ENCODE results near the gene METTL23.

DNA sequence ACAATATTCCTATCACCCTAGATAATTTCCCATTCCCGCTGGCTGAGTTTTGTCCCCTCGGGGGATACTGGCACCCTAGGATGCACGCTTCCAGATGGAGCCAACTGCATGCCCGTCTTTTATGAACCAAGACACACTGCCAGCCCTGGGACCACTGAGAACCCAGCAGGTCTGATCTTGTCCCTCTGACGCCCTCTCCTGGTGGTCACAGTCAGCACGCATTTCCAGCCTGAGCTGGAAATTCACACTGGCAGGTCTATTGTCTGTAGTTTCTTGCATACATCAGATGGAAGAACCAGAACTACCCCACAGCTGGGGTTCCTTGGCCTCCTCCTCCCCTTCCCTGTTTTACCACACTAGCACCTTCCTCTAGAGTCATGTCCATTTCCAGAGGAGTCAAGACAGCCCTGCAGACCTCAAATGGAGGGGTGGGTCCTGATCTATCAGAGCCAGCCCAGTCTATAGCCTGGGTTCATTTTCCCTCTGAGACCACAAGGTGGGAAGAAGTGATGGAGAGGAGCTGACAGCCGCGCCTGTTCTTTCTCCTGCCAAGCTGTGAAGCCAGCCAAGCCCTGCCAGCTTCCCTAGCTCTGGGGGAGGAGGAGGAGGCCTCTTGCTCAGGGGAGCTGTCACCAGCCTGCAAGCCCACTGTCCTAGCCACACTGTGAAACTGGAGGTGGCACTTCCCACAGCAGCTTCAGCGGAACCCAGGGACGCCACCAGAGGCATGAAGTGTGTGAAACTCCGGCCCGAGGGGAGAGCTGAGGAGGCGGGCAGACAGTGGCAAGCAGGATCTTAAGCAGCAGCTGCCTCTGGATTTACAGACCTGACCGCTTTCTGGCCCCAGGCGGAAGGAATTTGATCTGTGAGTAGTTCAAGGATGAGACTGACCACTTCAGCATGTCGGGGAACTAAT, 45.2 kb upstream of the METTL23 start:
- TF ChIP-seq, protein P1, sequence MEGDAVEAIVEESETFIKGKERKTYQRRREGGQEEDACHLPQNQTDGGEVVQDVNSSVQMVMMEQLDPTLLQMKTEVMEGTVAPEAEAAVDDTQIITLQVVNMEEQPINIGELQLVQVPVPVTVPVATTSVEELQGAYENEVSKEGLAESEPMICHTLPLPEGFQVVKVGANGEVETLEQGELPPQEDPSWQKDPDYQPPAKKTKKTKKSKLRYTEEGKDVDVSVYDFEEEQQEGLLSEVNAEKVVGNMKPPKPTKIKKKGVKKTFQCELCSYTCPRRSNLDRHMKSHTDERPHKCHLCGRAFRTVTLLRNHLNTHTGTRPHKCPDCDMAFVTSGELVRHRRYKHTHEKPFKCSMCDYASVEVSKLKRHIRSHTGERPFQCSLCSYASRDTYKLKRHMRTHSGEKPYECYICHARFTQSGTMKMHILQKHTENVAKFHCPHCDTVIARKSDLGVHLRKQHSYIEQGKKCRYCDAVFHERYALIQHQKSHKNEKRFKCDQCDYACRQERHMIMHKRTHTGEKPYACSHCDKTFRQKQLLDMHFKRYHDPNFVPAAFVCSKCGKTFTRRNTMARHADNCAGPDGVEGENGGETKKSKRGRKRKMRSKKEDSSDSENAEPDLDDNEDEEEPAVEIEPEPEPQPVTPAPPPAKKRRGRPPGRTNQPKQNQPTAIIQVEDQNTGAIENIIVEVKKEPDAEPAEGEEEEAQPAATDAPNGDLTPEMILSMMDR (IDR thresholded peaks at IDR 0.05): peak; percentile 53 to 84 (median 74)
- TF ChIP-seq POLR2A (IDR thresholded peaks at IDR 0.05): no peak
